ENCODE results near the gene BLOC1S2. TPM values are rescaled to one million over a fixed set of nuclear protein-coding genes. Genes with fewer than 3 reads are reported as not detected.

The BLOC1S2 gene
- total RNA-seq, 4 donors from 2014 or later: 11.7 to 49.6 (median 36.2) TPM

DNA sequence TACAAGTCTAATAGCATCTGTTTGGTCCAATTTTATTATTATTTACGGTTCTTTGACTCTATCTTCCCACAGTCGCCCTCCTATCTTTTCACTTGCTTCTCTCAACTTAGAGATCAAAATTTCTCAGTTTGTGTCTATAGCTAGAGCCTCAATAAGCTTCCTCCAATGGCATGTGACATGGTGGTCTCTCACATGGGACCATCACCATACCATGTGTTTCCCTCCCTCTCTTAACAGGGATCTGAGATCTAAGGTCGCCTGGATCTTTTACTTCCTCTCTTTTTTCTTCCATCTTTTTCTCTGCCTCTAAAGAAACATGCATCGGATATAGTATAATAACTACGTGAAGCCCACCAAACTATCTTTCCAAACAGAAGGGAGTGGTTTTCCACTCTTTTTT is 41.7 kb upstream of the BLOC1S2 start:
- no peaks in the 10 kb centered on the region for H3K9me3 ChIP-seq
- H3K4me3 ChIP-seq: no peak overlapping the region
- TF ChIP-seq, protein P1, sequence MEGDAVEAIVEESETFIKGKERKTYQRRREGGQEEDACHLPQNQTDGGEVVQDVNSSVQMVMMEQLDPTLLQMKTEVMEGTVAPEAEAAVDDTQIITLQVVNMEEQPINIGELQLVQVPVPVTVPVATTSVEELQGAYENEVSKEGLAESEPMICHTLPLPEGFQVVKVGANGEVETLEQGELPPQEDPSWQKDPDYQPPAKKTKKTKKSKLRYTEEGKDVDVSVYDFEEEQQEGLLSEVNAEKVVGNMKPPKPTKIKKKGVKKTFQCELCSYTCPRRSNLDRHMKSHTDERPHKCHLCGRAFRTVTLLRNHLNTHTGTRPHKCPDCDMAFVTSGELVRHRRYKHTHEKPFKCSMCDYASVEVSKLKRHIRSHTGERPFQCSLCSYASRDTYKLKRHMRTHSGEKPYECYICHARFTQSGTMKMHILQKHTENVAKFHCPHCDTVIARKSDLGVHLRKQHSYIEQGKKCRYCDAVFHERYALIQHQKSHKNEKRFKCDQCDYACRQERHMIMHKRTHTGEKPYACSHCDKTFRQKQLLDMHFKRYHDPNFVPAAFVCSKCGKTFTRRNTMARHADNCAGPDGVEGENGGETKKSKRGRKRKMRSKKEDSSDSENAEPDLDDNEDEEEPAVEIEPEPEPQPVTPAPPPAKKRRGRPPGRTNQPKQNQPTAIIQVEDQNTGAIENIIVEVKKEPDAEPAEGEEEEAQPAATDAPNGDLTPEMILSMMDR (IDR thresholded peaks at IDR 0.05): no peak
- TF ChIP-seq POLR2AphosphoS5 (IDR thresholded peaks at IDR 0.05) (no peak), EP300 (IDR thresholded peaks at IDR 0.05) (no peak), POLR2A (IDR thresholded peaks at IDR 0.05) (no peak)
- H3K4me1 ChIP-seq: peaks cover 6% of the 10 kb centered on the region
- 68% methylated on average over 5 of the region's 5 CpGs for WGBS
- H3K27ac ChIP-seq: no peak overlapping the region
- no peak for DNase-seq (ENCODE audit: low spot score in 2 of 2)
- peaks cover 33% of the 10 kb centered on the region for H3K27me3 ChIP-seq
- H3K36me3 ChIP-seq: no peaks in the 10 kb centered on the region

DNA sequence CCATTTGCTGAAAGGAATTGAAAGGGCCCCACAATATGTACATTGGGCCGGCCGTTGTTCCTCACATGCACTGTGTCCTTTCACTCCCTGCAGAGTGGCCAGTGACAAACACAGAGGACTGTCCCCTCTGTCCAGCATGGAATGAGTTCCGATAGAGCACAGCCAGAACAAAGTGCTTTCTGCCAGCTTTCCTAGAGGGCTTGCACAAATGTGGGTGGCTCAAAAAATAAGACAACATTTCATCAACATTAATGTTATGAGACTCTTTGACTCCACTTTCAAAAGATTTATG is 41.2 kb upstream of the BLOC1S2 start:
- no peak for DNase-seq (ENCODE audit: low spot score in 2 of 2)
- H3K36me3 ChIP-seq: no peaks in the 10 kb centered on the region
- no peak overlapping the region for H3K4me3 ChIP-seq
- H3K27me3 ChIP-seq: peaks cover 33% of the 10 kb centered on the region
- no peak overlapping the region for H3K27ac ChIP-seq
- TF ChIP-seq EP300 (IDR thresholded peaks at IDR 0.05): no peak
- WGBS: 79% methylated on average over 3 of the region's 3 CpGs
- H3K9me3 ChIP-seq: no peaks in the 10 kb centered on the region
- H3K4me1 ChIP-seq: peaks cover 6% of the 10 kb centered on the region

DNA sequence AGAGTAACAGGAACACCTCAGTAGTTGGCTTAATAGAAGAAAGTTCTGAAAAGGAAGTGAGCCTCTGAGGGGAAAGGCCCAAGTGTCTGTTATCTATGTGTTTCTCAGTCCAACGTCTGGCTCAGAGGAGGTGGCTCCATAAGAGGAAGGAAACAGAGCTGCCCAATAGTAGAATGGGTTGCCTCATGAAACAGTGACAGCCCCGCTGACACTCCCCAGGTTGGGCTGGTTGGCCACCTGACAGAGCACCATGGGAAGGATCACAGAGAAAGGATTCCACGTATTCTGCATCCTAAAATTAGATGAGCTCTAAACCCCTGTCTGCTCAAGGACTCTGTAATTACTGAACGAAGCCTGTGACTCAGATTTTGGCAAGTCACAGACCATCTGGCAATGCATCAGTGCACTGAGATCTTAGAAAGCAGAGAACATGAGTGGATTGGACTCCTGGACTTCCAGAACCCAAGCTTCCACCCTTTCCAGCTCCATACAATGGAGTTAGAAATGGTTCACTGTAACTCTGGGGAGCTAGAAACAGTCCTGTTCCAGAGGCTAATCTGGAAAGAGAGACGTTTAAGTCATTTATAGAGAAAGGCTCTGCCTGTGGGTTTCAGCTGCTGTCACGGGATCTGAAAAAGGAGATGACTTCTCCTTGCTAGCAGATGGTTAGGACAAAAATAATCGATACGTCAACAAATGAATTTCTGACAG is 40.7 kb upstream of the BLOC1S2 start:
- no peaks in the 10 kb centered on the region for H3K9me3 ChIP-seq
- H3K27me3 ChIP-seq: peaks cover 33% of the 10 kb centered on the region
- 37% methylated on average over 8 of the region's 8 CpGs for WGBS
- DNase-seq (ENCODE audit: low spot score in 2 of 2): no peak
- no peaks in the 10 kb centered on the region for H3K36me3 ChIP-seq
- peaks cover 6% of the 10 kb centered on the region for H3K4me1 ChIP-seq
- TF ChIP-seq, protein P1 (IDR thresholded peaks at IDR 0.05): no peak
- TF ChIP-seq POLR2AphosphoS5 (IDR thresholded peaks at IDR 0.05) (no peak), POLR2A (IDR thresholded peaks at IDR 0.05) (no peak), EP300 (IDR thresholded peaks at IDR 0.05) (no peak)
- no peak overlapping the region for H3K4me3 ChIP-seq
- no peak overlapping the region for H3K27ac ChIP-seq

DNA sequence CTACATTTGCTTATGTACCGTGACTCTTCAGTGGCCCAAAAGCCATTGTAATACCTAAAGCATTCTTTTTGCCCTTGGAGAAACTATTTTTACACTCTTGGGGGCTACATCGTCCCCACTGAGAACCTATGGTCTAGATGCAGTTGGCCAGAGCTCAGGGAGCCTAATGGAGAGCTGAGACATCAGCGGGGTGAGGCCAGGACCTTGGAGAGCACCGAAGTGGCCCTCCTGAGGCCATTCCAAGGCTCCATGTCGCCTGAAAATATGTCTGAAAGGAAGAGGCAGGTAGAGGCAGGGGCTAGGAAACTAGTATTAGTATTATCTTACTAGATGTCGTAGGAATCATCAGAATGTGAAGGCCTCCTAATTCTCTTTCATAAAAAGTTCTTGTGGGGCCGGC is 38.7 kb upstream of the BLOC1S2 start:
- Histone ChIP-seq H3K36me3 (no peaks in the 10 kb centered on the region), H3K4me3 (no peak overlapping the region), H3K27me3 (peaks cover 21% of the 10 kb centered on the region), H3K27ac (no peak overlapping the region), H3K9me3 (no peaks in the 10 kb centered on the region), H3K4me1 (peaks cover 6% of the 10 kb centered on the region)
- TF ChIP-seq POLR2A (IDR thresholded peaks at IDR 0.05): no peak
- TF ChIP-seq EP300 (IDR thresholded peaks at IDR 0.05): no peak
- TF ChIP-seq, protein P1 (IDR thresholded peaks at IDR 0.05): no peak
- no peak for TF ChIP-seq POLR2AphosphoS5 (IDR thresholded peaks at IDR 0.05)
- 39% methylated on average over 7 of the region's 7 CpGs for WGBS
- no peak for DNase-seq (ENCODE audit: low spot score in 2 of 2)

DNA sequence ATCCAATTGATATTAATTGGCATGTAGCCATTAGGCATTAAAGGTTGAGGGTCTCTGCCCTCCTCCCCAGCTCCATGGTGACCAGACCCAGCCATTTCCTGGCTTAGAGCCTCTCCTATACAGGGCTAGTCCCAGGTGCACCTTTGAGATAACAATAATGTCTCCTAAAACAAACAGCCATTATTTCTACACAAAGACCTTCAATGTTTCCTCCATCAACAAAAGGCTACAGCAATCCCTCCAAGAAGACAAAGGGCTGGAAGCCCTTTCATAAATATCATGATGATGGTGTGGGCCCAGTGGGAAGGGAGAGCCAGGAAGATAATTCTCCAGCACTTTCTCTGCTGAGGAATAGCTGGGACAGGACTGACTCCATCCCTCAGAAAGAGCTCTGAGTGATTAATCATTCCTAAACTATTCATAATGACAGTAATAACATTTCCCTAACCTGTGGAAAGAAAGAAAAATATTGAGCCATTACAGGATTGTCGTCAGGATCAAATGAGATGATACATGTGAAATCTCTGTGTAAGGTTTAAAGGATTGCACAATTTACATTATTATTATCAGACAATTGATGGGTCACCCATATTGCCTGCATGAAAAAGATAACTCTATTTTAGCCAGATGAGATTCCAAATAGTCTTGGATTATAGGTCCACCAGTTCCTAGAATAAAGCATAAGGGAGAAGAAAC is 33.4 kb upstream of the BLOC1S2 start:
- H3K9me3 ChIP-seq: no peaks in the 10 kb centered on the region
- H3K36me3 ChIP-seq: no peaks in the 10 kb centered on the region
- TF ChIP-seq EP300 (IDR thresholded peaks at IDR 0.05) (no peak), POLR2AphosphoS5 (IDR thresholded peaks at IDR 0.05) (no peak), POLR2A (IDR thresholded peaks at IDR 0.05) (no peak)
- TF ChIP-seq, protein P1 (IDR thresholded peaks at IDR 0.05): no peak
- H3K27ac ChIP-seq: no peak overlapping the region
- H3K4me3 ChIP-seq: no peak overlapping the region
- WGBS: 46% methylated on average over 1 of the region's 1 CpG
- no peaks in the 10 kb centered on the region for H3K4me1 ChIP-seq
- H3K27me3 ChIP-seq: peaks cover 27% of the 10 kb centered on the region
- no peak for DNase-seq (ENCODE audit: low spot score in 2 of 2)

Data from suprapubic skin (tissue), 4 donors.